Measurements from ENCODE around the gene SIGLEC9.

DNA sequence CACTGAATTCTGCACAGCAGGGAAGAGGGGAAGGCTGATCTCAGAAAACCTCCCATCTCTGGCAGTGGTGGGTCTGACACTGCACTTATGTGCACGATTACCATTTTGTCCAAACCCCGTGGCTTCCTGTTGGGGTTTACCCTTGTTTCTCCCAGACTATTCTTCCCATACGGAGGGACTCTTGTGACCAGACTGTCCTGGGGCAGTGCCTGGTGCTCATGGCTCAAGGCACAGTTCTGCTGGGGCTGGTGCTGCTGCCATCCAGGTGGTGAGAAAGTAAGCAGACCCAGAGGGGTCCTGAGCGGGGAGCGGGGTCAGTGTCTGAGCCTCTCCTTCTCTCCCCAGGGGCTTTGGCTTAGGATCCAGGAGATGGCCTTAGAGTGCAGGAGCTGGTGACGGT is 5.1 kb upstream of the SIGLEC9 start:
- no peak for TF ChIP-seq POLR2A (IDR thresholded peaks at IDR 0.05; ENCODE audit: low read depth, low read length)
- TF ChIP-seq TAF1 (IDR thresholded peaks at IDR 0.05; ENCODE audit: borderline replicate concordance, low read depth, low read length), result no peak

Data from GM12892 (cell line).